Endothelial cell of umbilical vein (primary cell): ENCODE measurements around the gene ZNF2. TPM values are rescaled to one million over a fixed set of nuclear protein-coding genes. Genes with fewer than 3 reads are reported as not detected.

Source experiments
- BruUV-seq: library from RNA; stranded (reverse); fragments of 400-500 nt; replicated peaks from 2 replicates; lab custom pipeline; 2021; lab: Mats Ljungman, UMichigan
- CTCF ChIA-PET: fragments of 300-600, 350-600 bp; sonication (Branson Sonifier 250); formaldehyde crosslinking; loops from one replicate; lab custom pipeline; 2021; ENCODE audit warnings: antibody characterized with exemption, inconsistent platforms; lab: Charles Lee
- POLR2A ChIA-PET: fragments of 300-600, 350-600 bp; sonication (Branson Sonifier 250); formaldehyde crosslinking; loops from one replicate; lab custom pipeline; 2021; ENCODE audit warnings: antibody characterized with exemption, inconsistent platforms; lab: Charles Lee
- DNase-seq: peaks from one replicate; pipeline ENCODE4 v3.0.0-alpha.2; 2011; ENCODE audit warnings: low read depth, low spot score
- FAIRE-seq: peaks from 2 replicates; lab custom pipeline; 2011; peaks lifted over from hg19 to GRCh38; lab: Jason Lieb, UNC
- H2AFZ ChIP-seq: 2 replicates; pipeline ENCODE4 v1.6.0; 2012; ENCODE audit warnings: low read depth, low read length, control low read depth, inconsistent platforms
- H3K27ac ChIP-seq: 2 replicates; pipeline ENCODE4 v1.5.1; 2011; ENCODE audit warnings: low read depth, mild to moderate bottlenecking, control low read depth, low read length, moderate library complexity; ENCODE audit not compliant: insufficient read depth
- H3K27me3 ChIP-seq, 2 experiments: 2 replicates each; pipeline versions ENCODE4 v1.6.0 to v1.6.1; 2011; ENCODE audit warnings: low read length in 2 of 2, mixed read lengths in 1 of 2; ENCODE audit not compliant: control insufficient read depth in 2 of 2, insufficient read depth in 2 of 2
- H3K36me3 ChIP-seq, 2 experiments: 2 replicates in 1 of 2; 3 replicates in 1 of 2; pipeline ENCODE4 v1.5.1; 2011; ENCODE audit warnings: low read length in 2 of 2, mild to moderate bottlenecking in 1 of 2, moderate library complexity in 1 of 2; ENCODE audit not compliant: control insufficient read depth in 2 of 2, insufficient read depth in 2 of 2; ENCODE audit errors: extremely low read depth in 1 of 2
- H3K4me1 ChIP-seq: 3 replicates; pipeline ENCODE4 v1.5.1; 2011; ENCODE audit warnings: mild to moderate bottlenecking, low read length; ENCODE audit not compliant: control insufficient read depth, insufficient read depth; ENCODE audit errors: extremely low read depth
- H3K4me2 ChIP-seq: 2 replicates; pipeline ENCODE4 v1.6.1; 2011; ENCODE audit warnings: low read length, control low read depth, mixed read lengths; ENCODE audit not compliant: insufficient read depth
- H3K4me3 ChIP-seq, 3 experiments: fragments of 200-600 bp in 1 of 3; sonication (generic), shearing (Covaris generic) in 1 of 3; replicated peaks in 1 of 3; 2 replicates each; pipeline ENCODE4 v1.5.1; 2011 to 2016; ENCODE audit warnings: control low read depth in 3 of 3, low read length in 3 of 3, mild to moderate bottlenecking in 2 of 3, inconsistent platforms in 1 of 3, low read depth in 1 of 3, moderate library complexity in 1 of 3; ENCODE audit not compliant: insufficient read depth in 1 of 3
- H3K79me2 ChIP-seq: 2 replicates; pipeline ENCODE4 v1.6.0; 2012; ENCODE audit warnings: low read length, inconsistent platforms; ENCODE audit not compliant: control insufficient read depth, insufficient read depth
- H3K9ac ChIP-seq: replicated peaks from 2 replicates; pipeline ENCODE3; 2011; ENCODE audit warnings: low read length, control low read depth; ENCODE audit not compliant: insufficient read depth; ENCODE audit errors: extremely low read depth
- H3K9me1 ChIP-seq: replicated peaks from 3 replicates; pipeline ENCODE4 v1.6.0; 2011; ENCODE audit warnings: mild to moderate bottlenecking, low read length; ENCODE audit not compliant: control insufficient read depth, insufficient read depth; ENCODE audit errors: extremely low read depth
- H3K9me3 ChIP-seq: replicated peaks from 2 replicates; pipeline ENCODE4 v1.5.1; 2012; ENCODE audit warnings: low read length, inconsistent platforms; ENCODE audit not compliant: control insufficient read depth, insufficient read depth
- H4K20me1 ChIP-seq: replicated peaks from 2 replicates; pipeline ENCODE3; 2011; ENCODE audit warnings: mild to moderate bottlenecking, low read length; ENCODE audit not compliant: control insufficient read depth, insufficient read depth; ENCODE audit errors: extremely low read depth
- CTCF ChIP-seq, 2 donors: IDR thresholded peaks; 1 replicate in 1 of 2; 2 replicates in 1 of 2; pipeline ENCODE4 v1.5.1; 2011; ENCODE audit warnings: low read length in 2 of 2, mild to moderate bottlenecking in 2 of 2, moderate library complexity in 2 of 2, control low read depth in 1 of 2, inconsistent platforms in 1 of 2, low read depth in 1 of 2; ENCODE audit not compliant: insufficient read depth in 1 of 2; ENCODE audit errors: extremely low read depth in 1 of 2
- EZH2 ChIP-seq: IDR thresholded peaks from 2 replicates; pipeline ENCODE4 v1.6.1; 2012; ENCODE audit warnings: borderline replicate concordance, low read depth, mild to moderate bottlenecking, moderate library complexity, low read length, inconsistent platforms; ENCODE audit not compliant: severe bottlenecking
- FOS ChIP-seq: IDR thresholded peaks from 2 replicates; pipeline ENCODE4 v1.6.1; 2011; ENCODE audit warnings: mild to moderate bottlenecking, low read length, moderate library complexity, borderline replicate concordance; ENCODE audit not compliant: insufficient read depth
- GATA2 ChIP-seq: IDR thresholded peaks from 2 replicates; pipeline ENCODE4 v1.7.0; 2011; ENCODE audit warnings: low read depth, mild to moderate bottlenecking, moderate library complexity, mixed read lengths, low read length; ENCODE audit not compliant: insufficient read length, insufficient read depth
- JUN ChIP-seq: IDR thresholded peaks from 2 replicates; pipeline ENCODE4 v1.6.1; 2011; ENCODE audit warnings: borderline replicate concordance, low read depth; ENCODE audit not compliant: insufficient read length, insufficient read depth
- POLR2AphosphoS5 ChIP-seq: IDR thresholded peaks from 2 replicates; pipeline ENCODE4 v1.6.1; 2012; ENCODE audit warnings: low read depth, mild to moderate bottlenecking, control low read depth, low read length, moderate library complexity; ENCODE audit not compliant: insufficient read depth
- dilution Hi-C: fragments of 300-500 bp; cut with MboI; formaldehyde crosslinking; loops from one replicate; pipeline ENCODE4 v1.15.0; 2019; ENCODE audit warnings: low sequenced_read_pairs; ENCODE audit not compliant: extremely low pct_ligation_motif_present
- intact Hi-C: fragments of 100-400 bp; cut with micrococcal nuclease; formaldehyde crosslinking; loops from one replicate; pipeline ENCODE4 v1.10.0; 2022
- polyA plus RNA-seq, 4 experiments: library from polyadenylated mRNA; depleted of rRNA in 3 of 4; stranded (reverse) in 3 of 4; unstranded in 1 of 4; fragments of >200 nt; gene quantifications; 2 replicates each; pipeline versions ENCODE4 v1.2.1 to v1.2.3, GENCODE V29; 2011 to 2012; ENCODE audit warnings: missing spikeins in 1 of 4
- total RNA-seq: library from RNA; stranded (reverse); gene quantifications from 2 replicates; pipeline ENCODE4 v1.2.3, GENCODE V29; 2021

Gene ZNF2
- total and polyA plus RNA-seq, 2 donors (not counting 3 experiments of a cell fraction or from before 2014, with no cell fraction given): 2.2 to 4.2 TPM

GRCh38 chr2:95149397-95149984 is 16.1 kb upstream of the ZNF2 start:
- Histone ChIP-seq H3K9ac (no peak overlapping the region), H3K27me3 (no peaks in the 10 kb centered on the region), H3K9me3 (peaks cover 23% of the 10 kb centered on the region), H3K9me1 (no peaks in the 10 kb centered on the region), H3K4me1 (no peaks in the 10 kb centered on the region), H3K79me2 (no peaks in the 10 kb centered on the region), H3K4me3 (no peak overlapping the region), H4K20me1 (no peaks in the 10 kb centered on the region), H2AFZ (no peak overlapping the region), H3K36me3 (peaks cover 5 to 6% of the 10 kb centered on the region in 2 experiments), H3K4me2 (no peak overlapping the region), H3K27ac (no peak overlapping the region)
- intact Hi-C loops: no loop called here
- no peak for FAIRE-seq
- BruUV-seq: no TSS peak
- TF ChIP-seq CTCF (IDR thresholded peaks at IDR 0.05; ENCODE audit: extremely low read depth in 1 of 2, insufficient read depth in 1 of 2, low read depth in 1 of 2, low read length in 2 of 2): no peak
- TF ChIP-seq POLR2AphosphoS5: no peak
- no peak for TF ChIP-seq GATA2
- no peak for TF ChIP-seq JUN
- POLR2A ChIA-PET: no interaction called here
- dilution Hi-C loops: no loop called here
- CTCF ChIA-PET: no interaction called here
- no peak for DNase-seq

- H3K79me2 ChIP-seq: no peaks in the 10 kb centered on the region
- intact Hi-C loops (no loop called here), dilution Hi-C loops (no loop called here)
- peak overlapping the region; percentile 85 for H3K4me2 ChIP-seq
- BruUV-seq: no TSS peak
- H3K36me3 ChIP-seq: peaks cover 0 to 6% of the 10 kb centered on the region in 2 experiments
- POLR2A ChIA-PET: no interaction called here
- no peak overlapping the region for H3K27ac ChIP-seq
- CTCF ChIA-PET: interaction anchor here (1.6 kb wide), 1 partner anchor 37 kb away, joined by 8 read pairs; the partner anchor contains the start of gene MRPS5
- peak overlapping the region; percentile 67 for H3K9ac ChIP-seq
- peaks cover 7% of the 10 kb centered on the region for H3K4me1 ChIP-seq
- no peak for DNase-seq
- peak overlapping the region; percentile 91 for H2AFZ ChIP-seq
- no peaks in the 10 kb centered on the region for H4K20me1 ChIP-seq
- no peaks in the 10 kb centered on the region for H3K9me1 ChIP-seq
- H3K27me3 ChIP-seq: no peaks in the 10 kb centered on the region
- no peaks in the 10 kb centered on the region for H3K9me3 ChIP-seq
- peak overlapping the region; percentile 47 to 82 (median 68) for H3K4me3 ChIP-seq
- TF ChIP-seq EZH2: no peak
- no peak for TF ChIP-seq CTCF (IDR thresholded peaks at IDR 0.05; ENCODE audit: extremely low read depth in 1 of 2, insufficient read depth in 1 of 2, low read depth in 1 of 2, low read length in 2 of 2)
- no peak for TF ChIP-seq FOS
- FAIRE-seq: no peak
Measured at GRCh38 chr2:95158441-95158840, 7.2 kb upstream of the ZNF2 start.
